Lower leg skin (tissue), 3 donors: ENCODE data around the gene DAB2IP.

ENCODE experiments used
- POLR2A ChIP-seq, 2 donors: fragments of 450-650 bp; IDR thresholded peaks; one replicate each; pipeline ENCODE4 v1.6.1; 2016 to 2017; ENCODE audit warnings: antibody characterized with exemption in 2 of 2, mild to moderate bottlenecking in 1 of 2, moderate library complexity in 1 of 2
- TF ChIP-seq, protein P1 (sequence below), 3 donors: fragments of 450-650 bp; IDR thresholded peaks; one replicate each; pipeline ENCODE4 v1.5.1; 2016; ENCODE audit warnings: antibody characterized with exemption in 3 of 3, mild to moderate bottlenecking in 3 of 3, moderate library complexity in 2 of 3

DNA sequence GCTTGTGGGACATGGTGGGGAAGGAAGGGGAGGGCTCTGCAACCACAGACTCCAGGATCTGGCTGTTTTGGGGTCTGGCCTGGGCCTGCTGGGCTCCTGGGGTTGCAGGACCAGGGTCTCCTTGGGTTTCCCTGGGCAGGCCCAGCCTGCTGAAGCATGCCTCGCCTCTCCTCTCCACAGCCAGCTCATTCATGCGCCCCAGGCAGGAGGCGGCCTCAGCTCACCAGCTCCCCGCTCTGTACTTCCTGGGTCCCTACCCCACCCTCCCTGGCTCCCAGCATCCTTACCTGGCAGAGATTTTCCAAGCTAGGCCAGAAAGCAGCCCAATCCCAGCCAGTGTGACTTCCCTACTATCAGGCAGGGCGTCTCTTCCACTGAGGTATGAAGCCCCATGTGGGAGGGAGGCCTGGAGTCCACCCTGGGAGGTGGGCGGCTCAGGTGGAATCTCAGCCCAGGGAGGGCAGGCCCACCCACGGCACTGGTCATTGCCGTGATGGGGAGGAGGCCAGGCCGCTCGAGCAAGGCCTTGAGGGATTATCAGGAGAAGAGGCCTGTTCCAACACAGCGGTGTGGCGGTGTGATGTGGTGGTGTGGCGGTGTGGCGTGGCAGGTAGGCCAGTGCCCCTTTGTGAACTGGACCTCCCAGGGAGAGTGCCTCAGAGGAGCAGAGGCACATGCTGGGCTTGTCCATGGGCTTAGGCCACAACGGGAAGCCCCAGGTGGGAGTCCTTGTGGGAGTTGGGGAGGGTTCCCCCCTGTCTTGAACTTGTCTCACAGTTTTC, 103.4 kb downstream of the DAB2IP start:
- TF ChIP-seq, protein P1, sequence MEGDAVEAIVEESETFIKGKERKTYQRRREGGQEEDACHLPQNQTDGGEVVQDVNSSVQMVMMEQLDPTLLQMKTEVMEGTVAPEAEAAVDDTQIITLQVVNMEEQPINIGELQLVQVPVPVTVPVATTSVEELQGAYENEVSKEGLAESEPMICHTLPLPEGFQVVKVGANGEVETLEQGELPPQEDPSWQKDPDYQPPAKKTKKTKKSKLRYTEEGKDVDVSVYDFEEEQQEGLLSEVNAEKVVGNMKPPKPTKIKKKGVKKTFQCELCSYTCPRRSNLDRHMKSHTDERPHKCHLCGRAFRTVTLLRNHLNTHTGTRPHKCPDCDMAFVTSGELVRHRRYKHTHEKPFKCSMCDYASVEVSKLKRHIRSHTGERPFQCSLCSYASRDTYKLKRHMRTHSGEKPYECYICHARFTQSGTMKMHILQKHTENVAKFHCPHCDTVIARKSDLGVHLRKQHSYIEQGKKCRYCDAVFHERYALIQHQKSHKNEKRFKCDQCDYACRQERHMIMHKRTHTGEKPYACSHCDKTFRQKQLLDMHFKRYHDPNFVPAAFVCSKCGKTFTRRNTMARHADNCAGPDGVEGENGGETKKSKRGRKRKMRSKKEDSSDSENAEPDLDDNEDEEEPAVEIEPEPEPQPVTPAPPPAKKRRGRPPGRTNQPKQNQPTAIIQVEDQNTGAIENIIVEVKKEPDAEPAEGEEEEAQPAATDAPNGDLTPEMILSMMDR (IDR thresholded peaks at IDR 0.05): no peak
- TF ChIP-seq POLR2A (IDR thresholded peaks at IDR 0.05): no peak
